Activated CD8-positive, alpha-beta T cell treated with anti-CD3 and anti-CD28 coated beads, Interleukin-2, amount 10 ng/mL, durations not matched to agents 7 days and 5 days (primary cell): ENCODE results near the gene TNFSF4. TPM values are rescaled to one million over a fixed set of nuclear protein-coding genes. Genes with fewer than 3 reads are reported as not detected.

ENCODE experiments used
- total RNA-seq, 2 experiments: library from RNA; stranded (reverse); gene quantifications; one replicate each; pipeline ENCODE4 v1.2.3, GENCODE V29; 2021

TNFSF4 gene
- total RNA-seq, 2 experiments from 2014 or later, result 5.0 to 5.1 TPM

Other genes with a start within 250 kb of the TNFSF4 start
- not detected for gene TNFSF18, start 156.4 kb downstream of the TNFSF4 start, total RNA-seq